ENCODE measurements around the gene TTC21A. TPM values are rescaled to one million over a fixed set of nuclear protein-coding genes. Genes with fewer than 3 reads are reported as not detected.

The TTC21A gene
- total and polyA plus RNA-seq, 2 of the 13 experiments (the other 11 are each of a cell fraction or from before 2014, with no cell fraction given) = 0.31 to 1.5 TPM

DNA sequence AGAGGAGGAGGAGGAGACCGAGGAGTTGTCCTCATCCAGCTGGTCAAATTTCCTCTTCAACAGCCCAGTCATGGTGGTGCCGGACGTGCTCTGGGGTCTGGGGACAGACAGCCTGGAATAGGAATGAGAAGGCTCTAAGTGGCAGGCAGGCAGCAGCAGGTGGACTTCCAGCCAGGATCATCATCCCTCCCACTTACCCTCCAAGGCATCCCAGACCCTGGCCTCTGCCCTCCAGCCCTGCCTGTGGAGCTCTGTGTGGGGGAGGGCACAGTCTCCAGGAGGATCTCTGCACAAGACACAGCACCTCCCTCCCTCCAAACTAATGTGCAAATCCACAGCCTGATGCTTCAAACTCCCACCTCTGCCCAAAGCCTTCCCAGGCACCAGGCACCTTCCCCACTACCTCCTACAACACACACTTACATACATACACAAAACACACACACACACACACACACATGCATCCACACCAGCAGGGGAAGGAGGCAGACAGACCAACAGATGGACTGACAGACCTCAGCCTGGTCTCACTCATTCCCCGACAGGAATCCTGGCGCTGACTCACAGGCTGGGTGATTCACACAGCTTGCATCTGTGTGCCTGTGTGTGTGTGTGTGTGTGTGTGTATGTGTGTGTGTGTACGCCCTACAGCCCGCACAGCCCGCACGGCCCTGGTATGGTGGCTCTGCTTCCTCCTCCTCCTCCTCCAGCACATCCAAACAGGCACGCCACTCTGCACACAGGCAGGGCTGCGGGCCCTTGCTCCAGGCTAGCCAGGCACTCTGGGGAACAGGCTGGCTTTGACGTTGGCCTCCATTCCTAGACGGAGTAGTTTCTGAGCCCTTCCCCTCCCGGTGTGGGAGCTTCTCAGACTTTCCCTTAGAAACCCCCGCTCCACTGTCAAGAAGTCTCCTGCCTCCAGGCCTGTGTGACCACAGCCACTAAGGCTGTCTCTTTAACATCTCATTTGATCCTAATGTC is 39.4 kb downstream of the TTC21A start (continued):
- TF ChIP-seq, protein P1, sequence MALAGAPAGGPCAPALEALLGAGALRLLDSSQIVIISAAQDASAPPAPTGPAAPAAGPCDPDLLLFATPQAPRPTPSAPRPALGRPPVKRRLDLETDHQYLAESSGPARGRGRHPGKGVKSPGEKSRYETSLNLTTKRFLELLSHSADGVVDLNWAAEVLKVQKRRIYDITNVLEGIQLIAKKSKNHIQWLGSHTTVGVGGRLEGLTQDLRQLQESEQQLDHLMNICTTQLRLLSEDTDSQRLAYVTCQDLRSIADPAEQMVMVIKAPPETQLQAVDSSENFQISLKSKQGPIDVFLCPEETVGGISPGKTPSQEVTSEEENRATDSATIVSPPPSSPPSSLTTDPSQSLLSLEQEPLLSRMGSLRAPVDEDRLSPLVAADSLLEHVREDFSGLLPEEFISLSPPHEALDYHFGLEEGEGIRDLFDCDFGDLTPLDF (CRISPR knock-in tag; IDR thresholded peaks at IDR 0.05) = no peak
- TF ChIP-seq SAP130 (CRISPR knock-in tag; IDR thresholded peaks at IDR 0.05; ENCODE audit: low read depth) = peak; percentile 10; the same call in 1 of the 2 replicates
- no peak for TF ChIP-seq YEATS4 (CRISPR knock-in tag; IDR thresholded peaks at IDR 0.05; ENCODE audit: borderline replicate concordance)
- TF ChIP-seq MIXL1 (CRISPR knock-in tag; IDR thresholded peaks at IDR 0.05) = no peak
- no peak for TF ChIP-seq THAP7 (CRISPR knock-in tag; IDR thresholded peaks at IDR 0.05)
- TF ChIP-seq JUND (CRISPR knock-in tag; IDR thresholded peaks at IDR 0.05) = peak; percentile 32; the same call in 1 of the 2 replicates
- no peak for TF ChIP-seq NKX3-1 (CRISPR knock-in tag; IDR thresholded peaks at IDR 0.05)
- no peak for TF ChIP-seq MBNL3 (CRISPR knock-in tag; conservative IDR thresholded peaks at IDR 0.05)
- TF ChIP-seq ZNF772 (CRISPR knock-in tag; IDR thresholded peaks at IDR 0.05) = no peak
- TF ChIP-seq POLR2AphosphoS2 (IDR thresholded peaks at IDR 0.05; ENCODE audit: low read depth, low read length) = no peak; the same call in 1 of the 2 replicates
- no peak for TF ChIP-seq ZNF432 (CRISPR knock-in tag; IDR thresholded peaks at IDR 0.05; ENCODE audit: borderline replicate concordance)
- TF ChIP-seq ARNTL (CRISPR knock-in tag; IDR thresholded peaks at IDR 0.05) = no peak
- TF ChIP-seq, protein P2, sequence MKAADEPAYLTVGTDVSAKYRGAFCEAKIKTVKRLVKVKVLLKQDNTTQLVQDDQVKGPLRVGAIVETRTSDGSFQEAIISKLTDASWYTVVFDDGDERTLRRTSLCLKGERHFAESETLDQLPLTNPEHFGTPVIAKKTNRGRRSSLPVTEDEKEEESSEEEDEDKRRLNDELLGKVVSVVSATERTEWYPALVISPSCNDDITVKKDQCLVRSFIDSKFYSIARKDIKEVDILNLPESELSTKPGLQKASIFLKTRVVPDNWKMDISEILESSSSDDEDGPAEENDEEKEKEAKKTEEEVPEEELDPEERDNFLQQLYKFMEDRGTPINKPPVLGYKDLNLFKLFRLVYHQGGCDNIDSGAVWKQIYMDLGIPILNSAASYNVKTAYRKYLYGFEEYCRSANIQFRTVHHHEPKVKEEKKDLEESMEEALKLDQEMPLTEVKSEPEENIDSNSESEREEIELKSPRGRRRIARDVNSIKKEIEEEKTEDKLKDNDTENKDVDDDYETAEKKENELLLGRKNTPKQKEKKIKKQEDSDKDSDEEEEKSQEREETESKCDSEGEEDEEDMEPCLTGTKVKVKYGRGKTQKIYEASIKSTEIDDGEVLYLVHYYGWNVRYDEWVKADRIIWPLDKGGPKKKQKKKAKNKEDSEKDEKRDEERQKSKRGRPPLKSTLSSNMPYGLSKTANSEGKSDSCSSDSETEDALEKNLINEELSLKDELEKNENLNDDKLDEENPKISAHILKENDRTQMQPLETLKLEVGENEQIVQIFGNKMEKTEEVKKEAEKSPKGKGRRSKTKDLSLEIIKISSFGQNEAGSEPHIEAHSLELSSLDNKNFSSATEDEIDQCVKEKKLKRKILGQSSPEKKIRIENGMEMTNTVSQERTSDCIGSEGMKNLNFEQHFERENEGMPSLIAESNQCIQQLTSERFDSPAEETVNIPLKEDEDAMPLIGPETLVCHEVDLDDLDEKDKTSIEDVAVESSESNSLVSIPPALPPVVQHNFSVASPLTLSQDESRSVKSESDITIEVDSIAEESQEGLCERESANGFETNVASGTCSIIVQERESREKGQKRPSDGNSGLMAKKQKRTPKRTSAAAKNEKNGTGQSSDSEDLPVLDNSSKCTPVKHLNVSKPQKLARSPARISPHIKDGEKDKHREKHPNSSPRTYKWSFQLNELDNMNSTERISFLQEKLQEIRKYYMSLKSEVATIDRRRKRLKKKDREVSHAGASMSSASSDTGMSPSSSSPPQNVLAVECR (CRISPR knock-in tag; IDR thresholded peaks at IDR 0.05; ENCODE audit: borderline replicate concordance) = no peak
- TF ChIP-seq PPARG (CRISPR knock-in tag; conservative IDR thresholded peaks at IDR 0.05) = no peak
- no peak for TF ChIP-seq ELK4 (CRISPR knock-in tag; IDR thresholded peaks at IDR 0.05; ENCODE audit: borderline replicate concordance)

Data from HepG2 (cell line).